Measurements from ENCODE around the gene SLC25A21. TPM values are rescaled to one million over a fixed set of nuclear protein-coding genes. Genes with fewer than 3 reads are reported as not detected.

The SLC25A21 gene
- total RNA-seq, 1 donor from 2014 or later: 0.56 TPM

DNA sequence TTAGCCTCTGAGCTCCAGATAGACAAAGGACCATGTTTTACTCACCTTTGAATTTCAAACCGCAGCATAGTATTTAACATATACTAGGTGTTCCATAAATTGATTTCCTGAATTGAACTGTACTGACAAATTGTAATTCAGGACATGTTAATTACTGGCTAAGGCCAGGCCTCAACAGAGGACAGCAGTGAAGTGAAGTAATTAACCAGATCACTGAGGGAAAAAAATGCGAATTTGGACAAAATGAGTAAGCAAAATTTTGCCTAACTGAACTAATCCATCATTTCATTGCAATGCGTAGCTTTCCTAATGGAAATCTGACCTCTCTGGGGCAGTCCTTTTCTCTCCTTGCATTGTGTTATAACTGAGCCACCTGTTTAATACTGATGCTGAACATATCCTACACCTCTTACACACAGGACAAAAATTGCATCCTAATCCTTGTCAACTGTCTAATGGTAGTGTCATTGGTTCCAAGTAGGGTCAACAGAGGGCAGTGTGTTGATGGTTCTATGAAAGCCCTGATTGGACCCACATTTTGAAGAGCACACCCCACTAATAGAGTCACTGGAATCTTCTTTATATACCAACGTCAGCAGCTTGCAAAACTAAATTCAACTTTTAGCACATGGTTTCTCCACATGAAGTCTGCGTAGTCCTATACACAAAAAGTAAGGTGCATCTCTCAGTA lies 148.4 kb downstream of the SLC25A21 start:
- Mint-ChIP-seq H3K27ac (ENCODE audit: unreplicated experiment) (no peak overlapping the region), H3K4me1 (ENCODE audit: unreplicated experiment) (peaks cover 56% of the 10 kb centered on the region), H3K36me3 (ENCODE audit: unreplicated experiment) (no peaks in the 10 kb centered on the region), H3K9me3 (ENCODE audit: unreplicated experiment) (no peaks in the 10 kb centered on the region), H3K27me3 (ENCODE audit: unreplicated experiment) (no peaks in the 10 kb centered on the region), H3K4me3 (ENCODE audit: unreplicated experiment) (no peak overlapping the region)
- TF ChIP-seq, protein P1, sequence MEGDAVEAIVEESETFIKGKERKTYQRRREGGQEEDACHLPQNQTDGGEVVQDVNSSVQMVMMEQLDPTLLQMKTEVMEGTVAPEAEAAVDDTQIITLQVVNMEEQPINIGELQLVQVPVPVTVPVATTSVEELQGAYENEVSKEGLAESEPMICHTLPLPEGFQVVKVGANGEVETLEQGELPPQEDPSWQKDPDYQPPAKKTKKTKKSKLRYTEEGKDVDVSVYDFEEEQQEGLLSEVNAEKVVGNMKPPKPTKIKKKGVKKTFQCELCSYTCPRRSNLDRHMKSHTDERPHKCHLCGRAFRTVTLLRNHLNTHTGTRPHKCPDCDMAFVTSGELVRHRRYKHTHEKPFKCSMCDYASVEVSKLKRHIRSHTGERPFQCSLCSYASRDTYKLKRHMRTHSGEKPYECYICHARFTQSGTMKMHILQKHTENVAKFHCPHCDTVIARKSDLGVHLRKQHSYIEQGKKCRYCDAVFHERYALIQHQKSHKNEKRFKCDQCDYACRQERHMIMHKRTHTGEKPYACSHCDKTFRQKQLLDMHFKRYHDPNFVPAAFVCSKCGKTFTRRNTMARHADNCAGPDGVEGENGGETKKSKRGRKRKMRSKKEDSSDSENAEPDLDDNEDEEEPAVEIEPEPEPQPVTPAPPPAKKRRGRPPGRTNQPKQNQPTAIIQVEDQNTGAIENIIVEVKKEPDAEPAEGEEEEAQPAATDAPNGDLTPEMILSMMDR (IDR thresholded peaks at IDR 0.05): no peak
- DNase-seq (ENCODE audit: extremely low spot score, unreplicated experiment): no peak

DNA sequence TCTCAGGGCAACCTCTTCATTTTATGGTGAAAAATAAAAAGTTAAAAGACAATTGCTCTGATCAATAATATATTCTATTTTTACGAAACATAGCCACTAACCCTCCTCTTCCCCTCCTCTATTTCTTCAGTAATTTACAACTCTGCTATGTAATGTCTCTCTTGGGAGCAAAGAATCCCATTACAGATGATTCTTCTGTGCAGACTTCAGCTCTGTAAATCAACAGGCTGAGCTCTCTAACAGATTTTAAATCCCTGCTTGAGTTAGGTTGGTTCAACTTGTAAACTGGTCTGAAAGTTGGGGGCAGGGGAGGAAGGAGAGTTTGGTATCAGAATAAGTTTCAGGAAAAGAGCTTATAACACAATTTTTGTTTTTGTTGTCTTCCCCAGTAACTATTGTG lies 151.0 kb downstream of the SLC25A21 start:
- Mint-ChIP-seq H3K9me3 (ENCODE audit: unreplicated experiment) (peaks cover 5% of the 10 kb centered on the region), H3K27ac (ENCODE audit: unreplicated experiment) (no peak overlapping the region), H3K4me3 (ENCODE audit: unreplicated experiment) (no peak overlapping the region), H3K27me3 (ENCODE audit: unreplicated experiment) (no peaks in the 10 kb centered on the region), H3K36me3 (ENCODE audit: unreplicated experiment) (no peaks in the 10 kb centered on the region), H3K4me1 (ENCODE audit: unreplicated experiment) (peaks cover 49% of the 10 kb centered on the region)
- no peak for DNase-seq (ENCODE audit: extremely low spot score, unreplicated experiment)
- TF ChIP-seq, protein P1 (IDR thresholded peaks at IDR 0.05): no peak

DNA sequence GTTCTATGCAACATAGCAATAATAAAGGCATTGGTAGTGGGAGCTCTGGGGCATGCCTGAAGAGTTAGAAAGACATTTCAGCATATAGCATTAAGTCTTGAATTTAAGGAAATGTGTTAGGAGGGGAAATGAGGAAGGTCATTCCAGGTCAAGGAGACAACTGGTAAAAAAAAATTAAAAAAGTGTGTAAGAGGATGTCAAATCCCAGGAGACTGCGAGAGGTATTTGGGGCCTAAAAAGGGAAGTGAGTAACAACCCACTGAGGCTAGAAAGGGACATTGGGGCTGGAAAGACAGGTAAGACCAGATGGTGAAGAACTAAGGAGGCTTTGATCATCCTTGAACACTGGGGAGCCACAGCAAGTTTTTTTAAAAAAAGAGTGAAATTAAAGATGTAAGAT lies 152.9 kb downstream of the SLC25A21 start:
- H3K4me3 Mint-ChIP-seq (ENCODE audit: unreplicated experiment): no peak overlapping the region
- TF ChIP-seq, protein P1 (IDR thresholded peaks at IDR 0.05): no peak

DNA sequence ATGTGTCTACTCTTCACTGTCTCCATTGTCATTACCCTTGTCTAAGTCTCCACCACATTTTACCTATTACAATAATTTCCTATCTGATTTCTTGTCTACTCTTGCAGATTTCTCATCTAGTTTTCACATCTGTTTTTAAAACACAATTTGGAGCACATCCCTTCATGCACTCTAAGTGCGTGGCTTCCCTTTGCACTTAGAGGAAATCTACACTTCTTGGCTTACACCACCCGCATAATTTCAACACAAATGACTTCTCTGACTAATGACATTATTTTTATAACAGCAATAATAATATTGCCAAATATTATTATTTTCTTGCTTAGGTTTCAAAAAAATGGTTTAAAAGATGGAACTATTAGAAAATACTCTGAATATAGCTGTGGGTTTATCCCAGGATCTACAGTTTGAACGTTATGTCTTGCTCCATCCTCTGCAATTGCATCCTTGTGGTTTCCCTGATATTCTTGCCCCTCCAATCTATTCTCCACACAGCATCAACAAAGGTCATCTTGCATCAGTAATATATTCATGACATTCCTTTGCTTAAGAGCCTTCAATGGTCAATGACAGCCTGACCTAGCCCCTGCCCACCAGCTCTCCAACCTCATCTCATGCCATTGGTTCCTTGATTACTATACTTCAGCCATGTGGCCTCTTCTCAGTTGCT lies 153.7 kb downstream of the SLC25A21 start:
- no peak overlapping the region for H3K27ac Mint-ChIP-seq (ENCODE audit: unreplicated experiment)
- TF ChIP-seq, protein P1 (IDR thresholded peaks at IDR 0.05): no peak
- no peaks in the 10 kb centered on the region for H3K27me3 Mint-ChIP-seq (ENCODE audit: unreplicated experiment)
- H3K4me1 Mint-ChIP-seq (ENCODE audit: unreplicated experiment): peaks cover 26% of the 10 kb centered on the region
- no peak for DNase-seq (ENCODE audit: extremely low spot score, unreplicated experiment)
- no peaks in the 10 kb centered on the region for H3K36me3 Mint-ChIP-seq (ENCODE audit: unreplicated experiment)
- H3K4me3 Mint-ChIP-seq (ENCODE audit: unreplicated experiment): no peak overlapping the region
- H3K9me3 Mint-ChIP-seq (ENCODE audit: unreplicated experiment): peaks cover 5% of the 10 kb centered on the region

More for the DNA sequence above, 152.9 kb downstream of the SLC25A21 start:
- Mint-ChIP-seq H3K9me3 (ENCODE audit: unreplicated experiment) (peaks cover 5% of the 10 kb centered on the region), H3K27ac (ENCODE audit: unreplicated experiment) (no peak overlapping the region), H3K36me3 (ENCODE audit: unreplicated experiment) (no peaks in the 10 kb centered on the region), H3K27me3 (ENCODE audit: unreplicated experiment) (no peaks in the 10 kb centered on the region), H3K4me1 (ENCODE audit: unreplicated experiment) (peaks cover 30% of the 10 kb centered on the region)
- no peak for DNase-seq (ENCODE audit: extremely low spot score, unreplicated experiment)

DNA sequence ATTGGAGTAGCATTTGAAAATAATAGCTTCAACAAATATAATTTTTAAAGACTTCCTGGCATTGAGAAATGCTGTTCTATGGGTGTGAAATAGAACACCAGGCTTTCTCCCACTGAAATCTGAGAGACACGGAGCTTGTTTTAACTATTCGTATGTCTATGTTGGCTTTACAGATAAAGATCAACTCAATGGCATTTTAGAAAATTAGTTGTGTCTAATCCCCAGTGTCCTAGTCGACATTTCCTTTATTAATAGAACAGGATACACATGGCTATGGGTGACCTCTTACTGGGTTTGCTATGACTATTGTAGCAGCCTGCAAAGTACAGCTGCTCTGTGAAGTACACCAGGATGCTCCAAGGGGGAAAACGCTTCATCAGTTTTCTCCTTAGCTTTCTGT lies 159.3 kb downstream of the SLC25A21 start:
- Mint-ChIP-seq H3K27me3 (ENCODE audit: unreplicated experiment) (no peaks in the 10 kb centered on the region), H3K9me3 (ENCODE audit: unreplicated experiment) (peaks cover 5% of the 10 kb centered on the region), H3K27ac (ENCODE audit: unreplicated experiment) (no peak overlapping the region), H3K4me1 (ENCODE audit: unreplicated experiment) (peaks cover 8% of the 10 kb centered on the region), H3K4me3 (ENCODE audit: unreplicated experiment) (no peak overlapping the region), H3K36me3 (ENCODE audit: unreplicated experiment) (no peaks in the 10 kb centered on the region)
- no peak for DNase-seq (ENCODE audit: extremely low spot score, unreplicated experiment)
- TF ChIP-seq, protein P1 (IDR thresholded peaks at IDR 0.05): no peak
